Heart left ventricle (tissue), 16 donors: ENCODE measurements around the gene GALNT8. TPM values are rescaled to one million over a fixed set of nuclear protein-coding genes. Genes with fewer than 3 reads are reported as not detected.

ENCODE experiments used
- ATAC-seq, 4 donors: fragments of 200-7000 bp; cut with Tn5 transposase; one replicate each; pipeline ENCODE4 v1.9.1; 2020 to 2022; ENCODE audit warnings: moderate library complexity in 4 of 4, mild to moderate bottlenecking in 3 of 4, moderate number of reproducible peaks in 1 of 4
- DNase-seq, 5 donors: peaks; one replicate each; pipeline ENCODE4 v3.0.0-alpha.2; 2020
- H3K27ac ChIP-seq, 12 donors: fragments of 200-600 bp; sonication (generic) in 4 of 12; one replicate each; pipeline versions ENCODE4 v1.5.0 to v1.8.0; 2016 to 2022; ENCODE audit warnings: mild to moderate bottlenecking in 2 of 12
- H3K27me3 ChIP-seq, 9 donors: fragments of 200-600 bp; sonication (generic) in 2 of 9; one replicate each; pipeline versions ENCODE4 v1.5.1 to v1.8.0; 2016 to 2022; ENCODE audit warnings: mild to moderate bottlenecking in 3 of 9
- H3K36me3 ChIP-seq, 9 donors: fragments of 200-600 bp; sonication (generic) in 2 of 9; one replicate each; pipeline versions ENCODE4 v1.5.0 to v1.8.0; 2018 to 2022; ENCODE audit warnings: mild to moderate bottlenecking in 2 of 9
- H3K4me1 ChIP-seq, 12 donors: fragments of 200-600 bp; sonication (generic) in 4 of 12; one replicate each; pipeline versions ENCODE4 v1.5.0 to v1.8.0; 2016 to 2022; ENCODE audit warnings: mild to moderate bottlenecking in 3 of 12
- H3K4me3 ChIP-seq, 12 donors: fragments of 200-600 bp; sonication (generic) in 4 of 12; one replicate each; pipeline versions ENCODE4 v1.5.0 to v1.8.0; 2017 to 2022; ENCODE audit warnings: mild to moderate bottlenecking in 9 of 12, moderate library complexity in 4 of 12
- H3K9me3 ChIP-seq, 12 donors: fragments of 200-600 bp; sonication (generic) in 4 of 12; one replicate each; pipeline versions ENCODE4 v1.5.0 to v1.8.0; 2016 to 2022; ENCODE audit warnings: mild to moderate bottlenecking in 1 of 12
- POLR2A ChIP-seq, 2 donors: fragments of 450-650 bp; IDR thresholded peaks; one replicate each; pipeline ENCODE4 v1.6.1; 2017; ENCODE audit warnings: antibody characterized with exemption in 2 of 2, mild to moderate bottlenecking in 2 of 2, moderate library complexity in 2 of 2
- WGBS, 4 donors: extraction: QIAGEN DNeasy Blood & Tissue Kit in 2 of 4; methylation state at CpG; one replicate each; pipeline versions ENCODE4 v1.1.5 to v1.1.7; 2013 to 2018; 5-methylcytosine and 5-hydroxymethylcytosine counted together
- intact Hi-C, 10 donors: fragments of 100-400 bp; cut with DNase I; formaldehyde crosslinking; loops; one replicate each; pipeline versions ENCODE4 v1.11.1 to v1.14.2; 2022
- polyA plus RNA-seq, 2 donors: library from polyadenylated mRNA; stranded (reverse); fragments of 200-250 nt; gene quantifications; one replicate each; pipeline ENCODE4 v1.2.3, GENCODE V29; 2013
- total RNA-seq, 9 donors: library from RNA; depleted of rRNA in 2 of 9; stranded (reverse); fragments of >200 nt in 2 of 9; fragmentation: NEBNext Ultra II Directional in 3 of 9; extraction: Animal tissue kit (Norgen Biotek cat#: 25700) in 3 of 9; gene quantifications; one replicate each; pipeline versions ENCODE4 v1.1.0 to v1.2.4, GENCODE V29; 2016 to 2023
- TF ChIP-seq, protein P1 (sequence below), 12 donors: fragments of 200-600 bp; sonication (generic) in 4 of 12; IDR thresholded peaks; one replicate each; pipeline versions ENCODE4 v1.5.0 to v1.8.0; 2018 to 2022; ENCODE audit warnings: antibody characterized with exemption in 12 of 12, mild to moderate bottlenecking in 5 of 12
- donor health status: ischemic (EF 13 %, LVEDD 7.1; RV severe dilation, severe dysfunction).
- donor health status: healthy with polysubstance abuse.
- donor health status: DM: no; HTN: yes; CAD: no.
- donor health status: DM: no; HTN: no; CAD: no.
- donor health status: ischemic (EF 25% LVEDD 6.9; RV normal size, moderate dysfunction).
- donor health status: ischemic (EF 25% LVEDD 5.7; RV mildly dilated, moderate dysfunction).
- donor health status: healthy.
- donor health status: DM: yes; HTN: yes; CAD: no.
- donor health status: ischemic (EF 35%, LVEDD 5.7; RV mildly dilated, moderate dysfunction).
- donor health status: nonischemic (EF 11% LVEDD 7.7; RV severe dilation, severe dysfunction).
- donor health status: DM: yes; HTN: yes; CAD: no.
- donor health status: PGD.
- donor health status: ischemic (EF 29% LVEDD 5.4; RV normal size, mild dysfunction).
- donor health status: nonischemic (EF 23%, LVEDD 6.1; RV moderate dilation, normal function).

Gene GALNT8
- total and polyA plus RNA-seq, 11 donors: 0.35 to 2.6 (median 0.94) TPM

GRCh38 chr12:4775936-4776335 lies 55.7 kb downstream of the GALNT8 start:
- no peaks in the 10 kb centered on the region for H3K36me3 ChIP-seq
- ATAC-seq: no peak
- peaks cover 0 to 12% (median 0%) of the 10 kb centered on the region in 12 donors for H3K4me1 ChIP-seq
- H3K27me3 ChIP-seq: peaks cover 0 to 3% (median 0%) of the 10 kb centered on the region in 9 donors
- peaks cover 0 to 4% (median 0%) of the 10 kb centered on the region in 12 donors for H3K9me3 ChIP-seq
- intact Hi-C loops: no loop called here
- TF ChIP-seq, protein P1, sequence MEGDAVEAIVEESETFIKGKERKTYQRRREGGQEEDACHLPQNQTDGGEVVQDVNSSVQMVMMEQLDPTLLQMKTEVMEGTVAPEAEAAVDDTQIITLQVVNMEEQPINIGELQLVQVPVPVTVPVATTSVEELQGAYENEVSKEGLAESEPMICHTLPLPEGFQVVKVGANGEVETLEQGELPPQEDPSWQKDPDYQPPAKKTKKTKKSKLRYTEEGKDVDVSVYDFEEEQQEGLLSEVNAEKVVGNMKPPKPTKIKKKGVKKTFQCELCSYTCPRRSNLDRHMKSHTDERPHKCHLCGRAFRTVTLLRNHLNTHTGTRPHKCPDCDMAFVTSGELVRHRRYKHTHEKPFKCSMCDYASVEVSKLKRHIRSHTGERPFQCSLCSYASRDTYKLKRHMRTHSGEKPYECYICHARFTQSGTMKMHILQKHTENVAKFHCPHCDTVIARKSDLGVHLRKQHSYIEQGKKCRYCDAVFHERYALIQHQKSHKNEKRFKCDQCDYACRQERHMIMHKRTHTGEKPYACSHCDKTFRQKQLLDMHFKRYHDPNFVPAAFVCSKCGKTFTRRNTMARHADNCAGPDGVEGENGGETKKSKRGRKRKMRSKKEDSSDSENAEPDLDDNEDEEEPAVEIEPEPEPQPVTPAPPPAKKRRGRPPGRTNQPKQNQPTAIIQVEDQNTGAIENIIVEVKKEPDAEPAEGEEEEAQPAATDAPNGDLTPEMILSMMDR (IDR thresholded peaks at IDR 0.05): no peak
- no peak for TF ChIP-seq POLR2A (IDR thresholded peaks at IDR 0.05)
- WGBS, 4 donors: 69 to 85% (median 83%) methylated on average over 4 of the region's 4 CpGs
- no peak for DNase-seq
- H3K4me3 ChIP-seq: no peak overlapping the region
- H3K27ac ChIP-seq: no peak overlapping the region

DNA sequence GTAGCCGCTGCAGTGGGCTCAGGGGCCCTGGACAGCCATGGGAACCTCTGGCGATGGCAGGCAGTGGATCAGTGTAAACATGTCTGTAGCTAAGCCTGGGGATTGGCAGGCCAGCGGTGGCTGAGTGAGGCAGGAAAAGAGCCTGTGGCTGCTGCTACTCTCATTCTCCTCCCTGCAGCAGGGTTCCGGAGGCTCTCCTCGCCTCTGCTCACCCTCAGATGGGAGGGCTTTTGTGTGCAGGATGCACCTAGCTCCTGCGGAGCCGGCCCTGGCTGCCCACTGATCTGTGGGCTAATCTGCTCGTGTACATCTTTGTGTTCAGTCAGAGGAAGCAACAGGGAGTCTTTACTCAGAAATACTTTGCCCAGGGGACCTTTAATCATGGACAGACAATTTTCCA lies 59.5 kb downstream of the GALNT8 start:
- Histone ChIP-seq H3K4me3 (no peak overlapping the region), H3K36me3 (no peaks in the 10 kb centered on the region), H3K4me1 (peaks cover 0 to 14% (median 0%) of the 10 kb centered on the region in 12 donors), H3K9me3 (peaks cover 0 to 6% (median 0%) of the 10 kb centered on the region in 12 donors), H3K27ac (no peak overlapping the region), H3K27me3 (peaks cover 0 to 3% (median 0%) of the 10 kb centered on the region in 9 donors)
- ATAC-seq (peak in 1 of 4 donors; percentile 20), DNase-seq (no peak)
- intact Hi-C loops: no loop called here
- 59 to 74% (median 69%) methylated on average over 8 of the region's 8 CpGs for WGBS, 4 donors
- no peak for TF ChIP-seq POLR2A (IDR thresholded peaks at IDR 0.05)
- TF ChIP-seq, protein P1 (IDR thresholded peaks at IDR 0.05): no peak

GRCh38 chr12:4780641-4781611 lies 60.7 kb downstream of the GALNT8 start:
- no peak for DNase-seq
- H3K9me3 ChIP-seq: peaks cover 0 to 6% (median 0%) of the 10 kb centered on the region in 12 donors
- no peaks in the 10 kb centered on the region for H3K36me3 ChIP-seq
- H3K27ac ChIP-seq: no peak overlapping the region
- H3K4me3 ChIP-seq: no peak overlapping the region
- intact Hi-C loops: no loop called here
- H3K4me1 ChIP-seq: peaks cover 0 to 14% (median 0%) of the 10 kb centered on the region in 12 donors
- peaks cover 0 to 3% (median 0%) of the 10 kb centered on the region in 9 donors for H3K27me3 ChIP-seq
- ATAC-seq: no peak
- no peak for TF ChIP-seq POLR2A (IDR thresholded peaks at IDR 0.05)
- TF ChIP-seq, protein P1 (IDR thresholded peaks at IDR 0.05): no peak
- 61 to 76% (median 65%) methylated on average over 9 of the region's 9 CpGs for WGBS, 4 donors

GRCh38 chr12:4784404-4785054 lies 64.3 kb downstream of the GALNT8 start:
- no peaks in the 10 kb centered on the region for H3K36me3 ChIP-seq
- no peaks in the 10 kb centered on the region for H3K27me3 ChIP-seq
- no peak for TF ChIP-seq POLR2A (IDR thresholded peaks at IDR 0.05)
- TF ChIP-seq, protein P1 (IDR thresholded peaks at IDR 0.05): no peak
- H3K9me3 ChIP-seq: peaks cover 0 to 6% (median 0%) of the 10 kb centered on the region in 12 donors
- ATAC-seq (no peak), DNase-seq (no peak)
- peaks cover 0 to 14% (median 0%) of the 10 kb centered on the region in 12 donors for H3K4me1 ChIP-seq
- no peak overlapping the region for H3K27ac ChIP-seq
- no peak overlapping the region for H3K4me3 ChIP-seq
- 81 to 93% (median 92%) methylated on average over 7 of the region's 7 CpGs for WGBS, 4 donors
- intact Hi-C loops: no loop called here
